Measurements from ENCODE around the gene FAM184A. TPM values are rescaled to one million over a fixed set of nuclear protein-coding genes. Genes with fewer than 3 reads are reported as not detected.
"Not testable (repeated sequence)": the region's sequence is repeated elsewhere in the genome, so short reads cannot be mapped to it uniquely, and the experiment has no call there.

Gene FAM184A
- total RNA-seq, 2 experiments from 2014 or later, result 3.7 to 6.0 TPM

GRCh38 chr6:119036081-119036480 is 42.4 kb downstream of the FAM184A start:
- H3K9me3 Mint-ChIP-seq (ENCODE audit: low read depth), result no peaks in the 10 kb centered on the region
- H3K4me3 Mint-ChIP-seq, result no peak overlapping the region
- no peak overlapping the region for H3K27ac Mint-ChIP-seq
- H3K36me3 Mint-ChIP-seq, result no peaks in the 10 kb centered on the region
- ATAC-seq, result no peak
- peaks cover 3% of the 10 kb centered on the region for H3K27me3 Mint-ChIP-seq
- DNase-seq, result no peak
- CTCF ChIA-PET, result no interaction called here
- no peaks in the 10 kb centered on the region for H3K4me1 Mint-ChIP-seq

GRCh38 chr6:119035459-119035858 is 43.0 kb downstream of the FAM184A start:
- Mint-ChIP-seq H3K27ac (no peak overlapping the region), H3K4me3 (no peak overlapping the region), H3K36me3 (no peaks in the 10 kb centered on the region), H3K27me3 (peaks cover 3% of the 10 kb centered on the region), H3K4me1 (no peaks in the 10 kb centered on the region), H3K9me3 (ENCODE audit: low read depth) (no peaks in the 10 kb centered on the region)
- ATAC-seq (no peak), DNase-seq (no peak)
- CTCF ChIA-PET, result no interaction called here

- no peaks in the 10 kb centered on the region for H3K36me3 Mint-ChIP-seq
- ATAC-seq (no peak), DNase-seq (no peak)
- CTCF ChIA-PET, result no interaction called here
- H3K9me3 Mint-ChIP-seq (ENCODE audit: low read depth), result no peaks in the 10 kb centered on the region
- H3K4me3 Mint-ChIP-seq, result no peak overlapping the region
- H3K27ac Mint-ChIP-seq, result no peak overlapping the region
- peaks cover 3% of the 10 kb centered on the region for H3K27me3 Mint-ChIP-seq
- H3K4me1 Mint-ChIP-seq, result no peaks in the 10 kb centered on the region
These were observed 43.5 kb downstream of the FAM184A start for GRCh38 chr6:119034827-119035458.

GRCh38 chr6:119032428-119032827 is 46.0 kb downstream of the FAM184A start:
- H3K27me3 Mint-ChIP-seq, result peaks cover 3% of the 10 kb centered on the region
- H3K9me3 Mint-ChIP-seq (ENCODE audit: low read depth), result no peaks in the 10 kb centered on the region
- H3K4me3 Mint-ChIP-seq, result no peak overlapping the region
- no peaks in the 10 kb centered on the region for H3K36me3 Mint-ChIP-seq
- ATAC-seq, result no peak
- CTCF ChIA-PET, result interaction anchor here (1.3 kb wide), 1 partner anchor 9 kb away, joined by 3 read pairs; no protein-coding TSS in a partner anchor
- no peak for DNase-seq
- no peak overlapping the region for H3K27ac Mint-ChIP-seq
- H3K4me1 Mint-ChIP-seq, result no peaks in the 10 kb centered on the region

GRCh38 chr6:119030759-119031158 is 47.7 kb downstream of the FAM184A start:
- CTCF ChIA-PET, result no interaction called here
- ATAC-seq (no peak), DNase-seq (no peak)
- no peak overlapping the region for H3K4me3 Mint-ChIP-seq
- no peaks in the 10 kb centered on the region for H3K4me1 Mint-ChIP-seq
- H3K36me3 Mint-ChIP-seq, result no peaks in the 10 kb centered on the region
- no peak overlapping the region for H3K27ac Mint-ChIP-seq
- no peaks in the 10 kb centered on the region for H3K9me3 Mint-ChIP-seq (ENCODE audit: low read depth)
- H3K27me3 Mint-ChIP-seq, result peaks cover 3% of the 10 kb centered on the region

- no peak overlapping the region for H3K27ac Mint-ChIP-seq
- CTCF ChIA-PET, result no interaction called here
- ATAC-seq (no peak), DNase-seq (no peak)
- no peaks in the 10 kb centered on the region for H3K9me3 Mint-ChIP-seq (ENCODE audit: low read depth)
- H3K36me3 Mint-ChIP-seq, result no peaks in the 10 kb centered on the region
- H3K4me3 Mint-ChIP-seq, result no peak overlapping the region
- H3K27me3 Mint-ChIP-seq, result peaks cover 3% of the 10 kb centered on the region
- no peaks in the 10 kb centered on the region for H3K4me1 Mint-ChIP-seq
These were observed 50.4 kb downstream of the FAM184A start for GRCh38 chr6:119028091-119028490.

GRCh38 chr6:119027465-119027864 is 51.0 kb downstream of the FAM184A start:
- H3K4me1 Mint-ChIP-seq, result no peaks in the 10 kb centered on the region
- no peak overlapping the region for H3K27ac Mint-ChIP-seq
- H3K9me3 Mint-ChIP-seq (ENCODE audit: low read depth), result no peaks in the 10 kb centered on the region
- peaks cover 3% of the 10 kb centered on the region for H3K27me3 Mint-ChIP-seq
- ATAC-seq (no peak), DNase-seq (no peak)
- no peak overlapping the region for H3K4me3 Mint-ChIP-seq
- CTCF ChIA-PET, result no interaction called here
- no peaks in the 10 kb centered on the region for H3K36me3 Mint-ChIP-seq

GRCh38 chr6:119026822-119027221 is 51.6 kb downstream of the FAM184A start:
- H3K36me3 Mint-ChIP-seq, result no peaks in the 10 kb centered on the region

GRCh38 chr6:119025793-119026192 is 52.7 kb downstream of the FAM184A start:
- Mint-ChIP-seq H3K36me3 (no peaks in the 10 kb centered on the region), H3K4me3 (no peak overlapping the region), H3K9me3 (ENCODE audit: low read depth) (no peaks in the 10 kb centered on the region), H3K27me3 (no peaks in the 10 kb centered on the region), H3K4me1 (peaks cover 7% of the 10 kb centered on the region), H3K27ac (no peak overlapping the region)
- CTCF ChIA-PET, result no interaction called here
- DNase-seq (no peak), ATAC-seq (no peak)

More at GRCh38 chr6:119026822-119027221, 51.6 kb downstream of the FAM184A start:
- peaks cover 3% of the 10 kb centered on the region for H3K27me3 Mint-ChIP-seq
- H3K4me1 Mint-ChIP-seq, result no peaks in the 10 kb centered on the region
- DNase-seq (no peak), ATAC-seq (no peak)
- no peak overlapping the region for H3K4me3 Mint-ChIP-seq
- CTCF ChIA-PET, result interaction anchor here (1.0 kb wide), 1 partner anchor 12 kb away, joined by 3 read pairs; no protein-coding TSS in a partner anchor
- no peaks in the 10 kb centered on the region for H3K9me3 Mint-ChIP-seq (ENCODE audit: low read depth)
- H3K27ac Mint-ChIP-seq, result no peak overlapping the region

- no peaks in the 10 kb centered on the region for H3K27me3 Mint-ChIP-seq
- CTCF ChIA-PET, result no interaction called here
These were observed 54.4 kb downstream of the FAM184A start for GRCh38 chr6:119024111-119024510.

GRCh38 chr6:119022796-119023195 is 55.7 kb downstream of the FAM184A start:
- Mint-ChIP-seq H3K27me3 (no peaks in the 10 kb centered on the region), H3K9me3 (ENCODE audit: low read depth) (no peaks in the 10 kb centered on the region), H3K27ac (no peak overlapping the region), H3K36me3 (no peaks in the 10 kb centered on the region), H3K4me1 (peaks cover 10% of the 10 kb centered on the region), H3K4me3 (no peak overlapping the region)
- ATAC-seq (no peak), DNase-seq (no peak)
- CTCF ChIA-PET, result interaction anchor here (1.1 kb wide), 1 partner anchor 10 kb away, joined by 3 read pairs; no protein-coding TSS in a partner anchor

More at GRCh38 chr6:119024111-119024510, 54.4 kb downstream of the FAM184A start:
- Mint-ChIP-seq H3K4me1 (peaks cover 10% of the 10 kb centered on the region), H3K4me3 (no peak overlapping the region), H3K27ac (no peak overlapping the region), H3K9me3 (ENCODE audit: low read depth) (no peaks in the 10 kb centered on the region), H3K36me3 (no peaks in the 10 kb centered on the region)
- no peak for DNase-seq
- no peak for ATAC-seq

- no peak for DNase-seq
- CTCF ChIA-PET, result interaction anchor here (1.7 kb wide), 1 partner anchor 13 kb away, joined by 3 read pairs; no protein-coding TSS in a partner anchor
- H3K27me3 Mint-ChIP-seq, result no peaks in the 10 kb centered on the region
- no peak for ATAC-seq
- H3K9me3 Mint-ChIP-seq (ENCODE audit: low read depth), result no peaks in the 10 kb centered on the region
- H3K4me1 Mint-ChIP-seq, result peaks cover 10% of the 10 kb centered on the region
- no peak overlapping the region for H3K27ac Mint-ChIP-seq
- no peak overlapping the region for H3K4me3 Mint-ChIP-seq
- peaks cover 6% of the 10 kb centered on the region for H3K36me3 Mint-ChIP-seq
These were observed 57.6 kb downstream of the FAM184A start for GRCh38 chr6:119020597-119021561.

GRCh38 chr6:119015165-119015564 is 63.3 kb downstream of the FAM184A start:
- H3K27me3 Mint-ChIP-seq; H3K36me3 Mint-ChIP-seq; H3K9me3 Mint-ChIP-seq (ENCODE audit: low read depth); ATAC-seq; H3K4me3 Mint-ChIP-seq; H3K4me1 Mint-ChIP-seq; H3K27ac Mint-ChIP-seq; CTCF ChIA-PET; DNase-seq: not testable (repeated sequence)

GRCh38 chr6:119012521-119012920 is 65.9 kb downstream of the FAM184A start:
- no peak overlapping the region for H3K27ac Mint-ChIP-seq
- no peak for ATAC-seq
- H3K4me1 Mint-ChIP-seq, result no peaks in the 10 kb centered on the region
- H3K36me3 Mint-ChIP-seq, result peaks cover 14% of the 10 kb centered on the region
- H3K4me3 Mint-ChIP-seq, result no peak overlapping the region
- CTCF ChIA-PET, result no interaction called here
- H3K27me3 Mint-ChIP-seq, result no peaks in the 10 kb centered on the region
- H3K9me3 Mint-ChIP-seq (ENCODE audit: low read depth), result no peaks in the 10 kb centered on the region
- DNase-seq, result no peak
